HG03354 (cell line): Measurements from ENCODE around the gene FARP1.
"Not testable (repeated sequence)": the region's sequence is repeated elsewhere in the genome, so short reads cannot be mapped to it uniquely, and the experiment has no call there.

Source experiments
- ATAC-seq: cut with Tn5 transposase; IDR thresholded peaks from one replicate; pipeline ENCODE4 v1.9.1; 2021; ENCODE audit warnings: mild to moderate bottlenecking; ENCODE audit not compliant: unreplicated experiment, poor library complexity, severe bottlenecking

FARP1 gene

DNA sequence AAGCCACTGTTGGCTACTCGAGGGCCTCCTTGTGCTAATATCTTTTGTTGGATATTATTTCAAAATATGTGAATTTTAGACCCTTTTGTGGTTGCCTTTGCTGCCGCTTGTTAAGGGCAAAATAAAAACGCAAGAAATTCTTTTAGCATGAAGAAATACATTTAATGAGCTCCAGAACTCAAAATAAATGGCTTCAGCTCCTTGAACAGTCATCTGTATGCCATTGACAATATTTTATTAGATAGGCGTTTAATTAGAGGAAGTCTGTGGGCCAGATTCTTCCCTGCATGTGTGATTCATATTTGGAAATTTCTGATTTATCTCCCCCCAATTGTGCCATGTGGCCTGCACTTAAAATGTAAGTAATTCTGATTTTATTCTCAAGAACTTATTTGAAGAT is 256.9 kb downstream of the FARP1 start:
- no peak for ATAC-seq

GRCh38 chr13:98401934-98402333 is 259.0 kb downstream of the FARP1 start:
- ATAC-seq: no peak

DNA sequence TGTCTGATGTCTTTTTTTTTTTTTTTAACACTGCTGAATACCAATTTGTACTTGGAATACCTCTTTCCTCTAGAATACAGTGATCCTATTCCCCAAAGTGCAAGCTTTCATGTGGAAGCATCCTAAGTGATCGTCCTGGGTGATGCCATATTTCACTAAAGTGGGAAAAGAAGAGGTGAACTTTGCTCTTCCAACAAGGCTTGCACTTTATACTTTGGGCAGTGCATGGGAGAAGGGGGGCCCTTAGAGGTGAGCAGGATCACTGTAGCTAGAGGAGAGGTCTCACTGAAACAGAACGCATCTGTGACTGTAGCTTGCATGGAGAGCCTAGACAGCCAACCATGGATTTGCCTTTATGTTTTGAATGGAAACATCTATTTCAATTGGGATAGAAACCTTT is 260.2 kb downstream of the FARP1 start:
- ATAC-seq: no peak

GRCh38 chr13:98405107-98405571 is 262.2 kb downstream of the FARP1 start:
- ATAC-seq: no peak

GRCh38 chr13:98405690-98406344 is 262.9 kb downstream of the FARP1 start:
- no peak for ATAC-seq

GRCh38 chr13:98406427-98406826 is 263.5 kb downstream of the FARP1 start:
- no peak for ATAC-seq

DNA sequence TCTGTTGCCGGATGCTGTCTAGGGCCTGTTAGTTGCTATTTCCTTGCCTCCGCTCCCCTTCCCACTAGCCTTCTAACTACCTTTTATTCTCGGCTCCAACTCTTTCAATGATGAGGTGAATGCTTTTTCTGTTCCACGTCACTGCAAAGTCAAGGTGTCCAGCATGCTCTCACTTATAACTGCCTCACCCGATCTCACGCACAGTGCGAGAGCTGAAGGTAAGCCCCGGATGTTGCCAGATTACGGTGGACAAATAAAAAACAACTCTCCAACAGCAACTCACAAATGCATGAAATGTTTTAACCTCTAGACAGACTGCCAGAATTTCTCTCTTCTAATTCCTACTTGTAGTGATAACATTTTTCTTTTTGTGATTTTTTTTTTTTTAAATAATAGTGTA is 264.1 kb downstream of the FARP1 start:
- ATAC-seq: no peak

DNA sequence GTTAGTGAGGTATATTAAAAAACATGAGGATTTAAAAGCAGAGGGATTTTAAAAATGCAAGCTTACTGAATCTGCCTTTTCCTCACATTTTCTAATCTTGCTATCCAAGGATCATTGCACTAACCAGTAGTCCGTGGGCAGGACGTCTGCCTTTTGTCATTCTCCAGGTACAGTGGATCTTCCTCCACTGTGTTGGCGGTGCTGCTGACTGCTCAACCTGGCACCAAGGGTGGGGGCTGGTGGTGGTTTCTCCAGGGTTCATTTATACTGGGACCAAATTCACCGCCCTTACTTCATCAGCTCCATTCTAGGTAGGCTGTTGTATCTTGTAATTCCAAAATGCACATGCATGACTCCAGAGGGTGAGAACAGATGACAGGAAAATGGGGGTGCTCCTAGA is 264.7 kb downstream of the FARP1 start:
- no peak for ATAC-seq

DNA sequence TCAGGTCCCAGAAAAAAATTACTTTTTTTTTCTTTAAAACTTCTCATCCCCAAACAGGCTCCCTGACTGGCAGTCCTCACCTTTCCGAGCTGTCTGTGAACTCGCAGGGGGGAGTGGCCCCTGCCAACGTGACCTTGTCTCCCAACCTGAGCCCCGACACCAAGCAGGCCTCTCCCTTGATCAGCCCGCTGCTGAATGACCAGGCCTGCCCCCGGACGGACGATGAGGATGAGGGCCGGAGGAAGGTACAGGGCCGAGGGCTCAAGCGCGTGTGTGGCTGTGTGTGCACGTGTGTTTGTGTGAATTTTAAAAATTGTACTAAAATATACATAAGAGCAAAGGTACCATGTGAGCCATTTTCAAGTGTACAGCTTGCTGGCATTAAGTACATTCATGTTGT is 266.4 kb downstream of the FARP1 start:
- ATAC-seq: no peak

DNA sequence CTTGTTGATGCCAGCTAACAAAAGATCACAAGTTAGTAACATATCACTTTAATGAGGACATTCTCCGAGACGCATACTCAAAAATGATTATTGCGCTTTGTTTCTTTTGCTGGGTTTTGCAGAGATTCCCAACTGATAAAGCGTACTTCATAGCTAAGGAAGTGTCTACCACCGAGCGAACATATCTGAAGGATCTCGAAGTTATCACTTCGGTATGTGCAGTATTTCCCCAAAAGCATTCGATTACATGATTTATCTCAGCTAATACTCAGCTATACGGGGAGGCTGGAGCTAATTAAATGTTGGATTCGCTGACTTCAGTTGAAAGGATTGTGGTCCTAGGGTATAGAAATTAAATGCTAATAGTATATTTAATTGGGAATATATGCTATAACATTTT is 267.7 kb downstream of the FARP1 start:
- no peak for ATAC-seq

- no peak for ATAC-seq
These were observed 268.1 kb downstream of the FARP1 start for GRCh38 chr13:98411013-98411412.

DNA sequence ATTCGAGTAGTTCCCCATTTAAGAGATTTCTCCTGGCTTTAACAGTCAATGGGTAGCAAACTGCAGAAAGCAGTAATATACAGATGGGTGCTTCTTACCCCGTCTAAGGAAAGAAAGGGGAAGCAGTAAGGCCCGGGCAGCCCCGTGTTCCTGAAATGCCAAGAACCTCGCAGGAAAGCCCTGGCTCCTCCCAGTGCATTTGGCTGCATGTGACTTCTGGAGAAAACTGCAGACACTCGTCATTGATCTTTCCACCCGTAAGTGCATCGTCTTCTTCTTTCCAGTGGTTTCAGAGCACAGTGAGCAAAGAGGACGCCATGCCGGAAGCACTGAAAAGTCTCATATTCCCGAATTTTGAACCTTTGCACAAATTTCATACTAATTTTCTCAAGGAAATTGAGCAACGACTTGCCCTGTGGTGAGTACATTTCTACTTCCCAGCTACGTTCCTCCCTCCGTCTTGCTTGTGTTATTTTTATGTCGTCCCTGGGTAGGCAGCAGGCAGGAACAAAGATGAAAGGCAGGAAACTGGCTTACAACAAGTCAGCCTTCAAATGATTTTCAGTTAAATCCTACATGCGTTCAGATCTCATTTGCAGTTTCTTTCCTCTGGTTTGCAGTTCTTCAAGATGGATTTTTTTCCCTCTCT is 268.8 kb downstream of the FARP1 start:
- no peak for ATAC-seq

DNA sequence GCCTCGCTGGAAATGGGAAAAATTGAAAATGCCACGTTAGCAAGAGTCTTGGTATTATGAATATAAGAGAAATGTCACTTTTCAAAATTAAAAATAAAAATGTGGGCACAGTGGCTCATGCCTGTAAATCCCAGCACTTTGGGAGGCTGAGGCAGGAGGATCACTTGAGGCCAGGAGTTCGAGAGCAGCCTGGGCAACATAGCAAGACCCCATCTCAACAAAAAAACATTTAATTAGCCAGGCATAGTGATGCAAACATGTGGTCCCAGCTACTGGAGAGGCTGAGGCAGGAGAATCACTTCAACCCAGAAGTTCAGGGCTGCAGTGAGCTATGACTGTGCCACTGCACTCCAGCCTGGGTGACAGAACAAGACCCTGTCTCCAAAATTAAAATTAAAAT is 270.4 kb downstream of the FARP1 start:
- not testable (repeated sequence) for ATAC-seq

GRCh38 chr13:98413796-98414195 is 270.9 kb downstream of the FARP1 start:
- no peak for ATAC-seq

- ATAC-seq: no peak
These were observed 272.6 kb downstream of the FARP1 start for GRCh38 chr13:98415326-98416070.

GRCh38 chr13:98416408-98416807 is 273.5 kb downstream of the FARP1 start:
- ATAC-seq: no peak

GRCh38 chr13:98419786-98420553 is 277.1 kb downstream of the FARP1 start:
- ATAC-seq: no peak

GRCh38 chr13:98420554-98421175 is 277.8 kb downstream of the FARP1 start:
- no peak for ATAC-seq

GRCh38 chr13:98422046-98422445 is 279.2 kb downstream of the FARP1 start:
- ATAC-seq: no peak

DNA sequence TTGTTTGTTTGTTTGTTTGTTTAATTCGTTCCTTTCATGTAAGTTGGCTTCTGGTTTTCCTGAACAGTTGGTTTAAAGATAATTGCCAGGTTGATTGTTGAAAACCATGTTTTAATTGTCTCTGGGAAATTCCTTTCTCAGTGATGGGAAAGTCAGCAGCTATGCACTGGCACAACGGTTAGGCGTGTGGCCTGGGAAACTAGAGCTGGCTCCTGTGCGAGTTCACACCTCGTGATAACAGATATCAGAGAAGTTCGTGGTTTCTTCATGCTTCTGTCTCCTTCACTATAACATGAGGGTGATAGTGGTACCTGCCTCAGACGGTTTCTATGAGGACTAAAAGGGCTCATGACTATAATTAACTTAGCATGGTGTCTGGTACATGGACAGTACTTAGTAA is 280.5 kb downstream of the FARP1 start:
- no peak for ATAC-seq
